ENCODE results near the gene CHCHD4.
A peak's percentile ranks its signal among the peaks of the same experiment; 100 is the strongest.

CHCHD4 gene

GRCh38 chr3:14148041-14148985 is 23.6 kb upstream of the CHCHD4 start:
- DNase-seq: peak; percentile 18

- no peak for DNase-seq
Measured at GRCh38 chr3:14147617-14148016, 22.9 kb upstream of the CHCHD4 start.

- no peak for DNase-seq
Measured at GRCh38 chr3:14147066-14147435, 22.4 kb upstream of the CHCHD4 start.

GRCh38 chr3:14146381-14147065 is 21.9 kb upstream of the CHCHD4 start:
- DNase-seq: no peak

- no peak for DNase-seq
Measured at GRCh38 chr3:14145670-14146380, 21.2 kb upstream of the CHCHD4 start.

- DNase-seq: no peak
Measured at GRCh38 chr3:14145236-14145635, 20.6 kb upstream of the CHCHD4 start.

- no peak for DNase-seq
Measured at GRCh38 chr3:14144423-14145075, 19.9 kb upstream of the CHCHD4 start.

- no peak for DNase-seq
Measured at GRCh38 chr3:14143271-14144225, 18.9 kb upstream of the CHCHD4 start.

GRCh38 chr3:14142567-14143270 is 18.0 kb upstream of the CHCHD4 start:
- no peak for DNase-seq

GRCh38 chr3:14141602-14142341 is 17.1 kb upstream of the CHCHD4 start:
- DNase-seq: no peak

GRCh38 chr3:14141144-14141543 is 16.5 kb upstream of the CHCHD4 start:
- no peak for DNase-seq

GRCh38 chr3:14140668-14141067 is 16.0 kb upstream of the CHCHD4 start:
- DNase-seq: no peak

- DNase-seq: no peak
Measured at GRCh38 chr3:14139771-14140170, 15.1 kb upstream of the CHCHD4 start.

GRCh38 chr3:14138878-14139655 is 14.4 kb upstream of the CHCHD4 start:
- no peak for DNase-seq

- DNase-seq: no peak
Measured at GRCh38 chr3:14138109-14138877, 13.6 kb upstream of the CHCHD4 start.

- no peak for DNase-seq
Measured at GRCh38 chr3:14137445-14137844, 12.8 kb upstream of the CHCHD4 start.

- DNase-seq: no peak
Measured at GRCh38 chr3:14137004-14137403, 12.3 kb upstream of the CHCHD4 start.

GRCh38 chr3:14135581-14135980 is 10.9 kb upstream of the CHCHD4 start:
- no peak for DNase-seq

GRCh38 chr3:14134291-14134690 is 9.6 kb upstream of the CHCHD4 start:
- DNase-seq: no peak
